Measurements from ENCODE around the gene MYO18B. TPM values are rescaled to one million over a fixed set of nuclear protein-coding genes. Genes with fewer than 3 reads are reported as not detected.

Gene MYO18B
- total RNA-seq, 2 experiments from 2014 or later: 3.6 to 6.1 TPM

DNA sequence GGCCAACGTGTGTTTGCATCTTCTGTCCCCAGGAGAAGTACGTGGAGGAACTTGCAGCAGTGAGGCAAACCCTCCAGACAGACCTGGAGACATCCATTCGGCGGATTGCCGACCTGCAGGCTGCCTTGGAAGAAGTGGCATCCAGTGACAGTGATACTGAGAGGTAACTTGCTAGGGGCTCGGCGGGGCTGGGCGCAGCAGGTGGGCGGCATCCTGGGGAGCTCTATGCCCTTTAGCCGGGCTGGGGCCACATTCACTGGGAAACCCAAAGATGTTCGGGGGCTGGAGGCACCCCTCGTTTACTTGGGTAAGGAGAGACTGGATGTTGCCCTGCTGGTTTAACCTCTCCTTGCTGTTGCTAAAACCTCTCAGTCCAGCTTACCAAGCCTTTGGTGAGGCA is 250.3 kb downstream of the MYO18B start:
- Mint-ChIP-seq H3K27ac (no peak overlapping the region), H3K27me3 (no peaks in the 10 kb centered on the region), H3K4me1 (peaks cover 4% of the 10 kb centered on the region), H3K4me3 (no peak overlapping the region), H3K36me3 (no peaks in the 10 kb centered on the region), H3K9me3 (ENCODE audit: low read depth) (no peaks in the 10 kb centered on the region)
- CTCF ChIA-PET: no interaction called here
- ATAC-seq (no peak), DNase-seq (no peak)

DNA sequence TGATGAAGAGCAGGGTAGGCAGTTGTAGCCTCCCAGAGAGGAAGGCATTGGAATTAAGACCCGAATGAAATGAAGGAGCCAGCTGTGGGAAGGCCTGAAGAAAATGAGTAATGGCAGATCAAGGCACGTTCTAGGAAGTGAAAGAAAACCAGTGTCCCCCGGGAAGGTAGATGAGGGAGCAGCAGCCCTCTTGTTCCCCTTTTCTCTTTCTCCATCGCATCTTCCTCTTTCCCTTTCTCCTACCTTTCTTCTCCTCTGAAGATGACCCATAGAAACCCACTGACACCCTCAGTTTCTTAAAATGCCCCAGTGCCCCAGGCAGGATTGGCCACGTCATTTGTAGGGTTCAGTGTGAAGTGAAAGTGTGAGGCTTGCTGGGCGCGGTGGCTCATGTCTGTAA is 254.7 kb downstream of the MYO18B start:
- Mint-ChIP-seq H3K4me3 (no peak overlapping the region), H3K9me3 (ENCODE audit: low read depth) (no peaks in the 10 kb centered on the region), H3K27me3 (no peaks in the 10 kb centered on the region), H3K27ac (no peak overlapping the region), H3K36me3 (no peaks in the 10 kb centered on the region), H3K4me1 (no peaks in the 10 kb centered on the region)
- DNase-seq (no peak), ATAC-seq (no peak)
- CTCF ChIA-PET: no interaction called here

- Mint-ChIP-seq H3K4me1 (no peaks in the 10 kb centered on the region), H3K36me3 (no peaks in the 10 kb centered on the region), H3K27ac (no peak overlapping the region), H3K27me3 (no peaks in the 10 kb centered on the region), H3K4me3 (no peak overlapping the region), H3K9me3 (ENCODE audit: low read depth) (no peaks in the 10 kb centered on the region)
- ATAC-seq (no peak), DNase-seq (no peak)
- CTCF ChIA-PET: interaction anchor here (0.7 kb wide), 1 partner anchor 356 kb away, joined by 3 read pairs; no protein-coding TSS in a partner anchor
Measured at GRCh38 chr22:25997886-25998775, 256.1 kb downstream of the MYO18B start.

- no peaks in the 10 kb centered on the region for H3K27me3 Mint-ChIP-seq
- H3K27ac Mint-ChIP-seq: no peak overlapping the region
- no peak for DNase-seq
- ATAC-seq: no peak
- CTCF ChIA-PET: no interaction called here
- no peak overlapping the region for H3K4me3 Mint-ChIP-seq
- no peaks in the 10 kb centered on the region for H3K4me1 Mint-ChIP-seq
- no peaks in the 10 kb centered on the region for H3K36me3 Mint-ChIP-seq
- no peaks in the 10 kb centered on the region for H3K9me3 Mint-ChIP-seq (ENCODE audit: low read depth)
Measured at GRCh38 chr22:26002456-26002855, 260.5 kb downstream of the MYO18B start.

DNA sequence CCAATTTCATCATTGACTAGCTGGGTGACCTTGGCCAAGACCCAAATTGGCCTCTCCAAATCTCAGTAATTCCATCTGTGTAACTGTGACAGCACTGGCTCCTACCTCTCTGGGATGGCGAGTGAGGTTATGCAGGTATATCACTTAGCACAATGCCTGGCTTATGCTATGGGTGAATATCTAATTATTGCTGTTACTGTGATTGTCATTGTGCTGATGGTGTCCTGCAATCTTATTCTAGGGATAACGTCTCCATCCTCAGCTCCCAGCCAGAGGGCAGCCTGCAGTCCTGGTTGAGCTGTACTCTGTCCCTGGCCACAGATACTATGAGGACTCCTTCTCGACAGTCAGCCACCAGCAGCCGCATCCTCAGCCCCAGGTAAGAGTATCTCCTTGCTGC is 262.5 kb downstream of the MYO18B start:
- ATAC-seq: no peak
- Mint-ChIP-seq H3K27ac (no peak overlapping the region), H3K4me1 (no peaks in the 10 kb centered on the region), H3K36me3 (no peaks in the 10 kb centered on the region), H3K27me3 (no peaks in the 10 kb centered on the region), H3K4me3 (no peak overlapping the region), H3K9me3 (ENCODE audit: low read depth) (no peaks in the 10 kb centered on the region)
- DNase-seq: no peak
- CTCF ChIA-PET: no interaction called here

- DNase-seq (no peak), ATAC-seq (no peak)
- no peak overlapping the region for H3K27ac Mint-ChIP-seq
- H3K27me3 Mint-ChIP-seq: no peaks in the 10 kb centered on the region
- no peaks in the 10 kb centered on the region for H3K4me1 Mint-ChIP-seq
- no peaks in the 10 kb centered on the region for H3K9me3 Mint-ChIP-seq (ENCODE audit: low read depth)
- no peaks in the 10 kb centered on the region for H3K36me3 Mint-ChIP-seq
- no peak overlapping the region for H3K4me3 Mint-ChIP-seq
- CTCF ChIA-PET: no interaction called here
Measured at GRCh38 chr22:26008587-26008986, 266.6 kb downstream of the MYO18B start.

GRCh38 chr22:26016916-26017315 is 274.9 kb downstream of the MYO18B start:
- Mint-ChIP-seq H3K27ac (no peak overlapping the region), H3K4me1 (no peaks in the 10 kb centered on the region), H3K9me3 (ENCODE audit: low read depth) (no peaks in the 10 kb centered on the region), H3K36me3 (no peaks in the 10 kb centered on the region), H3K27me3 (no peaks in the 10 kb centered on the region), H3K4me3 (no peak overlapping the region)
- CTCF ChIA-PET: interaction anchor here (0.8 kb wide), 1 partner anchor 148 kb away, joined by 3 read pairs; no protein-coding TSS in a partner anchor
- ATAC-seq (no peak), DNase-seq (no peak)

DNA sequence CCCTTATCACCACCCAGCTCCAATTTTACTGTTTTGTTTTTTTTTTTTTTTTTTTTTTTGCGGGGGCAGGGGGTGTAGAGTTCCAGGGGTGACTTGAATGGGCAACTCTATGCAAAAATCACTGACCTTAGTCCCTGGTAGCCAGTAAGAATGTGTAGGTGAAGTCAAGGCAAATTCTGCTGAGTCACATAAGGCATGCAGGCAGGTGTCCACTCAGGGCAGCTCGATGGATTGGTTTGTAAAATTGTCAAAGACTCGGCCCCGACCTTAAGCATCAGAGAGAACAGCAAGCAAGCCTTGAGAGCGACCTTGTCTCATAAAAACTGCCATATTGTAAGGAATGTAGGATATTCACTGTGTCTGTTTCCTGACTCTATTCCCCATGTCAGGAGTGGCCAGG is 275.9 kb downstream of the MYO18B start:
- Mint-ChIP-seq H3K36me3 (no peaks in the 10 kb centered on the region), H3K27me3 (no peaks in the 10 kb centered on the region), H3K27ac (no peak overlapping the region), H3K4me3 (no peak overlapping the region), H3K9me3 (ENCODE audit: low read depth) (no peaks in the 10 kb centered on the region), H3K4me1 (no peaks in the 10 kb centered on the region)
- DNase-seq: no peak
- CTCF ChIA-PET: no interaction called here
- no peak for ATAC-seq

GRCh38 chr22:26019596-26019995 is 277.6 kb downstream of the MYO18B start:
- no peak for ATAC-seq
- CTCF ChIA-PET: no interaction called here

DNA sequence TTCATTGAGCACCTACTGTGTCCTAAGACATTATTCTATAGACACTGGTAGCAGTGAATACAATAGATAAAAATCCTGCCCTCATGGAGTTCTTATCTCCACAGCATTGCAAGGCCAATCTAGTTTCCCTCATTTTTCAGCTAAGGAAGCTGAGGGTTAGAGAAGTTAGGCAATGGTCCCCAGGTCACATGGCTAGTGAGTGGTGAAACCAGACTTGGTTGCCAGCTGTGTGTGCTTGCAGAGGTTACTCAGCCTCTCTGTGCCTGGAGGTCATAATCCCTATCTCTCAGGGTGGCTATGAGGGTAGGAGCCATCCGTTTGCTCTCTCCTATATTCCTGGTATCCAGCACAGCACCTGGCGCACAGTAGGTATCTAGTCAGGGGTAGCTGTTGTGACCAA is 279.5 kb downstream of the MYO18B start:
- Mint-ChIP-seq H3K9me3 (ENCODE audit: low read depth) (no peaks in the 10 kb centered on the region), H3K27ac (no peak overlapping the region), H3K27me3 (no peaks in the 10 kb centered on the region), H3K4me1 (no peaks in the 10 kb centered on the region), H3K36me3 (no peaks in the 10 kb centered on the region), H3K4me3 (no peak overlapping the region)
- CTCF ChIA-PET: no interaction called here
- no peak for ATAC-seq
- no peak for DNase-seq

More at GRCh38 chr22:26019596-26019995, 277.6 kb downstream of the MYO18B start:
- no peaks in the 10 kb centered on the region for H3K4me1 Mint-ChIP-seq
- no peaks in the 10 kb centered on the region for H3K27me3 Mint-ChIP-seq
- no peak for DNase-seq
- no peak overlapping the region for H3K27ac Mint-ChIP-seq
- H3K36me3 Mint-ChIP-seq: no peaks in the 10 kb centered on the region
- H3K4me3 Mint-ChIP-seq: no peak overlapping the region
- no peaks in the 10 kb centered on the region for H3K9me3 Mint-ChIP-seq (ENCODE audit: low read depth)

GRCh38 chr22:26023104-26023775 is 281.3 kb downstream of the MYO18B start:
- no peak overlapping the region for H3K27ac Mint-ChIP-seq

GRCh38 chr22:26025626-26026025 is 283.6 kb downstream of the MYO18B start:
- no peak for ATAC-seq
- no peak overlapping the region for H3K4me3 Mint-ChIP-seq
- no peak overlapping the region for H3K27ac Mint-ChIP-seq
- no peak for DNase-seq
- H3K36me3 Mint-ChIP-seq: no peaks in the 10 kb centered on the region
- H3K4me1 Mint-ChIP-seq: no peaks in the 10 kb centered on the region
- H3K9me3 Mint-ChIP-seq (ENCODE audit: low read depth): peaks cover 3% of the 10 kb centered on the region
- CTCF ChIA-PET: interaction anchor here (0.6 kb wide), 1 partner anchor 156 kb away, joined by 4 read pairs; no protein-coding TSS in a partner anchor
- no peaks in the 10 kb centered on the region for H3K27me3 Mint-ChIP-seq

More at GRCh38 chr22:26023104-26023775, 281.3 kb downstream of the MYO18B start:
- no peak overlapping the region for H3K4me3 Mint-ChIP-seq
- H3K36me3 Mint-ChIP-seq: no peaks in the 10 kb centered on the region
- peaks cover 2% of the 10 kb centered on the region for H3K9me3 Mint-ChIP-seq (ENCODE audit: low read depth)
- H3K4me1 Mint-ChIP-seq: no peaks in the 10 kb centered on the region
- no peaks in the 10 kb centered on the region for H3K27me3 Mint-ChIP-seq
- DNase-seq (no peak), ATAC-seq (no peak)
- CTCF ChIA-PET: no interaction called here

DNA sequence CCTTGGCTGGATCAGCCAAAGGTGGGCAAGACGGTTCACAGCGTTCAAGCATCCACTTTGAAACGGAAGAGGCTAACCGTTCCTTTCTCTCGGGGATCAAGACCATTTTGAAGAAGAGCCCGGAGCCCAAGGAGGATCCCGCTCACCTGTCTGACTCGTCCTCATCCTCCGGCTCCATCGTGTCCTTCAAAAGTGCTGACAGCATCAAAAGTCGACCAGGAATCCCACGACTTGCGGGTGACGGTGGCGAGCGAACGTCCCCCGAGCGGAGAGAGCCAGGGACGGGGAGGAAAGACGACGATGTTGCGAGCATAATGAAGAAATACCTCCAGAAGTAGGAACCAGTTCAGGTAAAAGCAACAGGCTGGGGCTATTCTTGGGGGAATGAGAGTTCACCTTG is 285.4 kb downstream of the MYO18B start:
- DNase-seq (no peak), ATAC-seq (no peak)
- H3K36me3 Mint-ChIP-seq: no peaks in the 10 kb centered on the region
- H3K27ac Mint-ChIP-seq: no peak overlapping the region
- CTCF ChIA-PET: no interaction called here
- H3K4me1 Mint-ChIP-seq: no peaks in the 10 kb centered on the region
- no peak overlapping the region for H3K4me3 Mint-ChIP-seq
- H3K9me3 Mint-ChIP-seq (ENCODE audit: low read depth): peaks cover 3% of the 10 kb centered on the region
- H3K27me3 Mint-ChIP-seq: no peaks in the 10 kb centered on the region

- Mint-ChIP-seq H3K4me3 (no peak overlapping the region), H3K27me3 (no peaks in the 10 kb centered on the region), H3K9me3 (ENCODE audit: low read depth) (peaks cover 3% of the 10 kb centered on the region), H3K36me3 (no peaks in the 10 kb centered on the region), H3K4me1 (no peaks in the 10 kb centered on the region), H3K27ac (no peak overlapping the region)
- DNase-seq (no peak), ATAC-seq (no peak)
- CTCF ChIA-PET: no interaction called here
Measured at GRCh38 chr22:26031641-26032040, 289.7 kb downstream of the MYO18B start.
